Measurements from ENCODE around the gene JUP. TPM values are rescaled to one million over a fixed set of nuclear protein-coding genes. Genes with fewer than 3 reads are reported as not detected.

The JUP gene
- total RNA-seq, 1 experiment from 2014 or later, result 224 TPM

- peak; percentile 92 for DNase-seq (ENCODE audit: low read depth, low spot score)
- H3K27ac ChIP-seq (ENCODE audit: low read depth, low read length), result peak overlapping the region; percentile 82
- H3K36me3 ChIP-seq (ENCODE audit: control insufficient read depth in 1 of 2, insufficient read depth in 2 of 2, low read length in 2 of 2), result no peaks in the 10 kb centered on the region
- RAD21 ChIA-PET (ENCODE audit: low non-redundant PET in 1 of 2, low total read pairs in 2 of 2, uncharacterized antibody in 2 of 2, unreplicated experiment in 2 of 2), result interaction anchor here (0.6 to 2.5 kb wide), 11 partner anchors 15 to 66 kb away, joined by 3 to 13 read pairs (median 3); partner anchors contain the start of gene JUP (in 2 of the 2)
- peak overlapping the region; percentile 32 to 39 for H3K4me3 ChIP-seq (replicated peaks in 1 of 2; ENCODE audit: low read depth in 1 of 2, low read length in 2 of 2)
- H3K9ac ChIP-seq (ENCODE audit: low read length), result peak overlapping the region; percentile 58
- BruUV-seq (replicated peaks), result TSS peak; percentile 60
- H2AFZ ChIP-seq (ENCODE audit: low read depth, low read length, poor library complexity, severe bottlenecking), result no peak overlapping the region
- H3K79me2 ChIP-seq (ENCODE audit: insufficient read depth, low read length), result no peaks in the 10 kb centered on the region
- peak overlapping the region; percentile 73 for H3K4me2 ChIP-seq (ENCODE audit: low read length)
- no peaks in the 10 kb centered on the region for H4K20me1 ChIP-seq (ENCODE audit: insufficient read depth)
- no peaks in the 10 kb centered on the region for H3K9me2 ChIP-seq (ENCODE audit: insufficient read depth)
- intact Hi-C loops (cut with micrococcal nuclease), result loop anchor here (1.0 to 2.0 kb wide), 3 partner anchors 14 to 62 kb away; partner anchors contain the start of gene JUP
- CTCF ChIA-PET, result interaction anchor here (0.6 to 7.4 kb wide), 10 partner anchors 8 to 65 kb away, joined by 3 to 109 read pairs (median 5); partner anchors contain the start of genes JUP and P3H4
- H3K27me3 ChIP-seq (ENCODE audit: insufficient read depth, low read length), result no peaks in the 10 kb centered on the region
- ATAC-seq, result peak; percentile 88
- H3K9me3 ChIP-seq (ENCODE audit: control insufficient read depth in 1 of 2, insufficient read depth in 1 of 2, low read depth in 1 of 2, low read length in 2 of 2), result no peaks in the 10 kb centered on the region
- POLR2A ChIA-PET, result interaction anchor here (0.6 to 5.5 kb wide), 16 partner anchors 8 to 112 kb away, joined by 3 to 77 read pairs (median 4); partner anchors contain the start of genes EIF1, JUP and P3H4
- peaks cover 26 to 47% of the 10 kb centered on the region in 2 experiments for H3K4me1 ChIP-seq (ENCODE audit: control insufficient read depth in 1 of 2, insufficient read depth in 2 of 2, low read length in 2 of 2)
- TF ChIP-seq ZNF274 (IDR thresholded peaks at IDR 0.05; ENCODE audit: low read depth, low read length) (no peak), YY1 (IDR thresholded peaks at IDR 0.05; ENCODE audit: extremely low read depth, insufficient replicate concordance, low read depth, low read length) (no peak), ATF3 (IDR thresholded peaks at IDR 0.05) (no peak), CBX3 (IDR thresholded peaks at IDR 0.05; ENCODE audit: low read depth) (no peak), ZFX (IDR thresholded peaks at IDR 0.05) (no peak), EGR1 (IDR thresholded peaks at IDR 0.05; ENCODE audit: low read depth) (no peak), EZH2phosphoT487 (IDR thresholded peaks at IDR 0.05; ENCODE audit: borderline replicate concordance) (no peak), SP1 (IDR thresholded peaks at IDR 0.05; ENCODE audit: low read depth) (peak; percentile 80; the same call in 1 of the 2 replicates), CEBPB (IDR thresholded peaks at IDR 0.05; ENCODE audit: low read depth) (no peak), RAD21 (IDR thresholded peaks at IDR 0.05; ENCODE audit: low read depth) (peak; percentile 40), REST (IDR thresholded peaks at IDR 0.05; ENCODE audit: low read depth) (no peak), ELF1 (IDR thresholded peaks at IDR 0.05; ENCODE audit: borderline replicate concordance, low read depth) (no peak), TCF7L2 (IDR thresholded peaks at IDR 0.05; ENCODE audit: borderline replicate concordance, extremely low read depth, insufficient read depth, insufficient read length) (peak; percentile 55), SRF (IDR thresholded peaks at IDR 0.05; ENCODE audit: low read depth) (no peak), CTCF (IDR thresholded peaks at IDR 0.05 in 2 of 3, conservative IDR thresholded peaks at IDR 0.05 in 1 of 3; ENCODE audit: borderline replicate concordance in 1 of 3, insufficient read depth in 1 of 3, low read depth in 2 of 3, low read length in 2 of 3) (no peak), JUND (IDR thresholded peaks at IDR 0.05) (no peak), POLR2A (IDR thresholded peaks at IDR 0.05; ENCODE audit: borderline replicate concordance, extremely low read depth, insufficient read depth, insufficient read length) (no peak), MAX (IDR thresholded peaks at IDR 0.05) (peak; percentile 83), EZH2 (IDR thresholded peaks at IDR 0.05) (no peak), POLR2AphosphoS5 (IDR thresholded peaks at IDR 0.05; ENCODE audit: low read depth, low read length) (peak; percentile 46)
Observed at GRCh38 chr17:41800601-41801373, 14.3 kb upstream of the JUP start.

Data from HCT116 (cell line).